ENCODE results near the gene RIOX2. TPM values are rescaled to one million over a fixed set of nuclear protein-coding genes. Genes with fewer than 3 reads are reported as not detected.

Gene RIOX2
- total and polyA plus RNA-seq, 2 of the 13 experiments (the other 11 are each of a cell fraction or from before 2014, with no cell fraction given), result 19.9 to 43.3 TPM

DNA sequence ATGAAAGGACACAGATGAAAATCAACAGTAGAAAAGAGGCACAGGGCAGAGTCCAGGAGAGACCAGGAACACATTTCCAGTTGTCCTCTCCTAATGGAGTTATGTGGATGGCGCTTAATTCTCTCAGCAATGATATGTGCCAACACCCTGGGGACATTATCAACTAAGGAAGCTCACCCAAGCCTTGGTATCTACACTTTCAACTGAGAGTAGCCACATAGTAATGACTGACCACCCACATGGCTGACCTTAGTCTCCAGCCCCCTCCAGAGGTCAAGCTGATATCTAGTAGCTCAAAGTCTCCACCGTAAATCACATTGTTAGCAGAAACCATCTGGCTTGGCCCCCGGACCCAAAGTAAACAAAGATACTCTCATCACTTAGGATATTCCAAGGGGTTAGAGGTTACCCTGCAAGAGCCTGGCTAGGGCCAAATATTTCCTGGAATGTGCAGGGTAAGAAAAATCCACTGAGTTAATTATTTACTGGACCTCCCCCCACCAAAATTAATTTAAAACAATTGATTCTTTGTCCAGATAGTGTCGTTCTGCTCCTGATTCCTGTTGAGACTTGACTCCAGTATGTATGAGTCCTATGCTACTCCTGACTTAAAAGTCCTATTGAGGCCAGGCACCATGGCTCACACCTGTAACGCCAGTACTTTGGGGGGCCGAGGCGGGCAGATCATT is 38.1 kb upstream of the RIOX2 start (continued):
- TF ChIP-seq ZNF772 (CRISPR knock-in tag; IDR thresholded peaks at IDR 0.05) (peak; percentile 81; the same call in 1 of the 2 replicates), ZMYM4 (CRISPR knock-in tag; IDR thresholded peaks at IDR 0.05) (peak; percentile 96), NCOA5 (CRISPR knock-in tag; IDR thresholded peaks at IDR 0.05) (no peak), ZNF670 (CRISPR knock-in tag; IDR thresholded peaks at IDR 0.05; ENCODE audit: borderline replicate concordance) (no peak), ZFX (CRISPR knock-in tag; IDR thresholded peaks at IDR 0.05; ENCODE audit: low read depth) (no peak), ETV5 (CRISPR knock-in tag; IDR thresholded peaks at IDR 0.05; ENCODE audit: borderline replicate concordance) (no peak; the same call in 1 of the 2 replicates), NCOA1 (CRISPR knock-in tag; IDR thresholded peaks at IDR 0.05) (0 out of 2 replicates have a peak, but pooled peaks have one; percentile 12), ZNF747 (CRISPR knock-in tag; IDR thresholded peaks at IDR 0.05; ENCODE audit: borderline replicate concordance) (peak; percentile 31; the same call in 1 of the 2 replicates), ZNF180 (CRISPR knock-in tag; IDR thresholded peaks at IDR 0.05; ENCODE audit: borderline replicate concordance, low read depth) (no peak), ZNF652 (CRISPR knock-in tag; IDR thresholded peaks at IDR 0.05; ENCODE audit: borderline replicate concordance, low read depth) (no peak), ZNF510 (CRISPR knock-in tag; IDR thresholded peaks at IDR 0.05; ENCODE audit: low read depth) (no peak), ADNP (CRISPR knock-in tag; IDR thresholded peaks at IDR 0.05) (peak; percentile 77), PCBP2 (optimal IDR thresholded peaks at IDR 0.05; ENCODE audit: low read depth, low read length, poor library complexity, severe bottlenecking) (no peak), THAP11 (CRISPR knock-in tag; IDR thresholded peaks at IDR 0.05) (peak; percentile 49), ZNF557 (CRISPR knock-in tag; IDR thresholded peaks at IDR 0.05) (no peak)
- TF ChIP-seq, protein P1, sequence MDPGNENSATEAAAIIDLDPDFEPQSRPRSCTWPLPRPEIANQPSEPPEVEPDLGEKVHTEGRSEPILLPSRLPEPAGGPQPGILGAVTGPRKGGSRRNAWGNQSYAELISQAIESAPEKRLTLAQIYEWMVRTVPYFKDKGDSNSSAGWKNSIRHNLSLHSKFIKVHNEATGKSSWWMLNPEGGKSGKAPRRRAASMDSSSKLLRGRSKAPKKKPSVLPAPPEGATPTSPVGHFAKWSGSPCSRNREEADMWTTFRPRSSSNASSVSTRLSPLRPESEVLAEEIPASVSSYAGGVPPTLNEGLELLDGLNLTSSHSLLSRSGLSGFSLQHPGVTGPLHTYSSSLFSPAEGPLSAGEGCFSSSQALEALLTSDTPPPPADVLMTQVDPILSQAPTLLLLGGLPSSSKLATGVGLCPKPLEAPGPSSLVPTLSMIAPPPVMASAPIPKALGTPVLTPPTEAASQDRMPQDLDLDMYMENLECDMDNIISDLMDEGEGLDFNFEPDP (CRISPR knock-in tag; conservative IDR thresholded peaks at IDR 0.05), result no peak
- TF ChIP-seq, protein P2, sequence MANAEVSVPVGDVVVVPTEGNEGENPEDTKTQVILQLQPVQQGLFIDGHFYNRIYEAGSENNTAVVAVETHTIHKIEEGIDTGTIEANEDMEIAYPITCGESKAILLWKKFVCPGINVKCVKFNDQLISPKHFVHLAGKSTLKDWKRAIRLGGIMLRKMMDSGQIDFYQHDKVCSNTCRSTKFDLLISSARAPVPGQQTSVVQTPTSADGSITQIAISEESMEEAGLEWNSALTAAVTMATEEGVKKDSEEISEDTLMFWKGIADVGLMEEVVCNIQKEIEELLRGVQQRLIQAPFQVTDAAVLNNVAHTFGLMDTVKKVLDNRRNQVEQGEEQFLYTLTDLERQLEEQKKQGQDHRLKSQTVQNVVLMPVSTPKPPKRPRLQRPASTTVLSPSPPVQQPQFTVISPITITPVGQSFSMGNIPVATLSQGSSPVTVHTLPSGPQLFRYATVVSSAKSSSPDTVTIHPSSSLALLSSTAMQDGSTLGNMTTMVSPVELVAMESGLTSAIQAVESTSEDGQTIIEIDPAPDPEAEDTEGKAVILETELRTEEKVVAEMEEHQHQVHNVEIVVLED (CRISPR knock-in tag; IDR thresholded peaks at IDR 0.05; ENCODE audit: borderline replicate concordance), result 0 out of 2 replicates have a peak, but pooled peaks have one; percentile 45
- TF ChIP-seq, protein P3, sequence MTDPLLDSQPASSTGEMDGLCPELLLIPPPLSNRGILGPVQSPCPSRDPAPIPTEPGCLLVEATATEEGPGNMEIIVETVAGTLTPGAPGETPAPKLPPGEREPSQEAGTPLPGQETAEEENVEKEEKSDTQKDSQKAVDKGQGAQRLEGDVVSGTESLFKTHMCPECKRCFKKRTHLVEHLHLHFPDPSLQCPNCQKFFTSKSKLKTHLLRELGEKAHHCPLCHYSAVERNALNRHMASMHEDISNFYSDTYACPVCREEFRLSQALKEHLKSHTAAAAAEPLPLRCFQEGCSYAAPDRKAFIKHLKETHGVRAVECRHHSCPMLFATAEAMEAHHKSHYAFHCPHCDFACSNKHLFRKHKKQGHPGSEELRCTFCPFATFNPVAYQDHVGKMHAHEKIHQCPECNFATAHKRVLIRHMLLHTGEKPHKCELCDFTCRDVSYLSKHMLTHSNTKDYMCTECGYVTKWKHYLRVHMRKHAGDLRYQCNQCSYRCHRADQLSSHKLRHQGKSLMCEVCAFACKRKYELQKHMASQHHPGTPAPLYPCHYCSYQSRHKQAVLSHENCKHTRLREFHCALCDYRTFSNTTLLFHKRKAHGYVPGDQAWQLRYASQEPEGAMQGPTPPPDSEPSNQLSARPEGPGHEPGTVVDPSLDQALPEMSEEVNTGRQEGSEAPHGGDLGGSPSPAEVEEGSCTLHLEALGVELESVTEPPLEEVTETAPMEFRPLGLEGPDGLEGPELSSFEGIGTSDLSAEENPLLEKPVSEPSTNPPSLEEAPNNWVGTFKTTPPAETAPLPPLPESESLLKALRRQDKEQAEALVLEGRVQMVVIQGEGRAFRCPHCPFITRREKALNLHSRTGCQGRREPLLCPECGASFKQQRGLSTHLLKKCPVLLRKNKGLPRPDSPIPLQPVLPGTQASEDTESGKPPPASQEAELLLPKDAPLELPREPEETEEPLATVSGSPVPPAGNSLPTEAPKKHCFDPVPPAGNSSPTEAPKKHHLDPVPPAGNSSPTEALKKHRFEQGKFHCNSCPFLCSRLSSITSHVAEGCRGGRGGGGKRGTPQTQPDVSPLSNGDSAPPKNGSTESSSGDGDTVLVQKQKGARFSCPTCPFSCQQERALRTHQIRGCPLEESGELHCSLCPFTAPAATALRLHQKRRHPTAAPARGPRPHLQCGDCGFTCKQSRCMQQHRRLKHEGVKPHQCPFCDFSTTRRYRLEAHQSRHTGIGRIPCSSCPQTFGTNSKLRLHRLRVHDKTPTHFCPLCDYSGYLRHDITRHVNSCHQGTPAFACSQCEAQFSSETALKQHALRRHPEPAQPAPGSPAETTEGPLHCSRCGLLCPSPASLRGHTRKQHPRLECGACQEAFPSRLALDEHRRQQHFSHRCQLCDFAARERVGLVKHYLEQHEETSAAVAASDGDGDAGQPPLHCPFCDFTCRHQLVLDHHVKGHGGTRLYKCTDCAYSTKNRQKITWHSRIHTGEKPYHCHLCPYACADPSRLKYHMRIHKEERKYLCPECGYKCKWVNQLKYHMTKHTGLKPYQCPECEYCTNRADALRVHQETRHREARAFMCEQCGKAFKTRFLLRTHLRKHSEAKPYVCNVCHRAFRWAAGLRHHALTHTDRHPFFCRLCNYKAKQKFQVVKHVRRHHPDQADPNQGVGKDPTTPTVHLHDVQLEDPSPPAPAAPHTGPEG (CRISPR knock-in tag; IDR thresholded peaks at IDR 0.05), result 0 out of 2 replicates have a peak, but pooled peaks have one; percentile 37
- TF ChIP-seq, protein P4, sequence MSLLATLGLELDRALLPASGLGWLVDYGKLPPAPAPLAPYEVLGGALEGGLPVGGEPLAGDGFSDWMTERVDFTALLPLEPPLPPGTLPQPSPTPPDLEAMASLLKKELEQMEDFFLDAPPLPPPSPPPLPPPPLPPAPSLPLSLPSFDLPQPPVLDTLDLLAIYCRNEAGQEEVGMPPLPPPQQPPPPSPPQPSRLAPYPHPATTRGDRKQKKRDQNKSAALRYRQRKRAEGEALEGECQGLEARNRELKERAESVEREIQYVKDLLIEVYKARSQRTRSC (CRISPR knock-in tag; IDR thresholded peaks at IDR 0.05; ENCODE audit: low read depth), result no peak

All from HepG2 (cell line).